G401 (cell line): ENCODE data around the gene GPRIN3. TPM values are rescaled to one million over a fixed set of nuclear protein-coding genes. Genes with fewer than 3 reads are reported as not detected.
"Not testable (repeated sequence)": the region's sequence is repeated elsewhere in the genome, so short reads cannot be mapped to it uniquely, and the experiment has no call there.

ENCODE experiments used
- DNase-seq: peaks from one replicate; pipeline ENCODE4 v3.0.0-alpha.2; 2015; ENCODE audit warnings: low spot score
- in situ Hi-C: cut with HindIII; loops from 2 replicates; pipeline ENCODE4 v1.10.0; 2016; ENCODE audit warnings: low sequenced_read_pairs, mixed read lengths
- total RNA-seq: library from RNA; depleted of rRNA; stranded (reverse); fragments of >200 nt; shearing (Covaris generic); gene quantifications from 2 replicates; pipeline ENCODE4 v1.2.3, GENCODE V29; 2014

GPRIN3 gene
- total RNA-seq, 1 experiment from 2014 or later = 1.5 TPM

DNA sequence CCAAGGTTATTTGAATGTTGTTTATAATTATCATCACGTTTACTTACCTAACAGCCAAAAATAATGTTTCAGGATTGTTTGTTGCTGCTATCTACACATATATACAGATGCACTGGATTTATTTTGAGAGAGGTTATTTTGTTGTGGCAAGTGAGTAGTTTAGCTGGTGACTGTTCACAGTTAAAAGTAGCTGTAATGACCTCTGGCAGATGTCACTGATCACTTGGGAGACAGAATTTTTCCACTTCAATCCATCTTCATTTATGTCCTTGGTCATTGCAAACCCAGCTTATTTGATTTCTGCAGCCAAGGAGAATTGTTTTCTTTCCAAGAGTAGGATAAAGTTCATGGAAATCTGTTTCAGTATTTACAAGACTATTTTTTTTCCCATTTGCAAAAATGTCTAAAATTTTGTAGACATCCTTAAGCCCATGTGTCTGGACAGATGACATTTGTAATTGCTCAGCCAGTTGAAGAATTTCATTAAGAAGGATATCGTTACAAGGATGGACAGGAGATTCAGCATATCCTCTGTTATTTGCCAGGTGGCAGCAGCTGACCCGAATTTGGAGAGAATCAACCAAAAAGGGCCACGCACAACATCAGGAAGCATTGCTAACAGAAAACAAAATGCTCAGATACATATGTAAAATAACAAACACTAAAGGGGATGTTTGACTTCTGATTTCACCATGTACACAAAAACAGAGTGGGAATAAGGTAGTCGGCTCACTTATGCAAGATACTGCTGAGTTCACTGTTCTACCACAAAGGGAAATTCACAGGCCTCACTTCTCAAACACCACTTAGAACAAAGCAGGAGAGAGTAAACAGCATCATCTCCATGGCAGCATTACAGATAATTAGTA is 64.5 kb downstream of the GPRIN3 start:
- in situ Hi-C loops = no loop called here
- DNase-seq = peak; percentile 85

GRCh38 chr4:89242216-89242615 is 65.4 kb downstream of the GPRIN3 start:
- in situ Hi-C loops = no loop called here
- peak; percentile 21 for DNase-seq

DNA sequence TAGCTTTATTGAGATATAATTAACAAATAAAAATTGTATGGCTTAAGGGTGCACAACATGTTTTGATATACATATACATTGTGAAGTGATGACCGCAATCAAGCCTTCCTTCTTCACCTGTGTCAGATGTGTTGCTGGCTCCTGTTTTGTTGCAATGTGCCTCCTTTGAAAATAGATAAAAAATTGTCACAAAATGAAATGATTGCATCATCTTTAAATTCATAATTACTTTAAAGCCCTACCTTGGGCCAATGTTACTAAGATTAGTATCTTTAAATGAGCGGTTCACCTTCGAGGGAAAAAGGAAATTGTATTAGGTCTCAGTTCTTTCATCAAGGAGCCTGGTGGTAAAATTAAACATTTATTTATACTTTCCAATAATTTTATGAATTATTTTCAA is 77.3 kb downstream of the GPRIN3 start:
- no peak for DNase-seq
- in situ Hi-C loops = no loop called here

GRCh38 chr4:89226665-89227574 is 80.7 kb downstream of the GPRIN3 start:
- in situ Hi-C loops = no loop called here
- peak; percentile 94 for DNase-seq

DNA sequence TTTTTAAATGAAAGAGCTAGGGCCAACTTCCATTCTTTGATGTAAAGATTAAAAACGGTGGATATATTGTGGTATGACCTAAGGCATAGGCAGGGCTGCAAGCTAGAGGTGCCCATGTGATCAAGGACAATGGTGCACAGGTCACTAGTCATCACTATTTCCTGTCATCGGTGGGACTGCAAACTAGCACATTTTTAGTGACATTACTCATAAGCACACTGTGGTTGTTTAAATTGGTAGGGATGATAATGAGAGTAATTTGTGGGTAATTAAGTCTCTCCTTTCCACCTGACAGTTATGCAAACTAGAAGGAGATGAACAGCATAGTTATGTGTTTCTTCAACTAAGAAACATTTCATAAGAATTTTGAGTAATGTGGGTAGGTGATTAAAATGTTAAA is 85.4 kb downstream of the GPRIN3 start:
- in situ Hi-C loops = no loop called here
- no peak for DNase-seq

GRCh38 chr4:89221167-89221867 is 86.3 kb downstream of the GPRIN3 start:
- no peak for DNase-seq
- in situ Hi-C loops = no loop called here

DNA sequence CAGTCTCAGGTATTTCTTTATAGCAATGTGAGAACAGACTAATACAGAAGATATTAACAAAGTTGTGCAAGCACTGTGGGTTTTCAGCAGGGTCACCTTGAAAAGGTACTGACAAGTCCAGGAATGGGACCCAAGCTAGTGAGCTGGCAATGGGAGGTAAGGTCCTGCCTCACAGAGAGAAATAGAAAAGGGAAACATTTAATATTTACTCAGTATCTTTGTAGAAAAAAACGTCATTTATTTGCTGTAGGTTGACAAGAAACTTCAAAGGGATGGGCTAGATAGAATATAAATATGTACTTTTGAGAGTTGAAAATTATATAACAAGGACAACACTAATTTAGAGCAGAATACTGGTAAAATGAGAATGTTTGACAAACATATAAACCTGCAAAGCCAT is 89.0 kb downstream of the GPRIN3 start:
- DNase-seq = no peak
- in situ Hi-C loops = no loop called here

DNA sequence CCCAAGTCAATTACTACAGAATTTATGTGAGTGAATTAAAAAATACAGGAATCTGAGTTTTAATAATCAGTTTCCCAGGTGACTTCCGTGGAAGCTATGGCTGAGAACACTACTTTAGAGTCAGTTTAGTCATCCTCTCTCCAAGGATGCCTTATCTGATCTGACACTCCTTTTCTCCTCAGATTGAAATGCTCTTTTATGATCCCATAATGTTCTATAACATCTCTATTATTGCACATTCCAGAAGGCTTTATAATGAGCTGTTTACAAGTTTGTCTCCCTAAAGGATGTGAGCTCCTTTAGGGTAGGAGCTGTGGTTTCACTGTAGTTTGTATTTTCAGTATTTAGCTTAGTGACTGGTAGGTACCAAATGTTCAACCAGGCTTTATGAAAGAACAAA is 90.0 kb downstream of the GPRIN3 start:
- DNase-seq = no peak
- in situ Hi-C loops = no loop called here

DNA sequence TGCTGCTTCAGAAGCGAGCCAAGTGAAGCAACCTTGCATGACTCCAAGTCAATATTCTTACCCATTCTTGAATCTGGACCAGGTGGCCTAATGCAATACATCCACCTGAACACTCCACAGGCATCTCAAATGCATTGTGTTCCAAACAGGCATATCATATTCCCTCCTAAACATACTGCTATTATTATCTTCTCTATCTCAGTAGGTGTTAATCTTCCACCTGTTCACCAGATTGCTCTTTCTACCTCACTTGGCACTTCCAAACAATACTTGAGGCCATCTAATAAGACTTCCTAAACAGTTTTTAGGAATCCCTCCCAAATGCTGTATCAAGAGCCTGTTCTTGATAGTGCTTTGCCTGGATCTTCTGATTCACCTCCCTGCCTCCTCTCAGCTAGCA is 90.7 kb downstream of the GPRIN3 start:
- DNase-seq = peak; percentile 96
- in situ Hi-C loops = no loop called here

- no peak for DNase-seq
- in situ Hi-C loops = no loop called here
These were observed 91.2 kb downstream of the GPRIN3 start for GRCh38 chr4:89216422-89216821.

GRCh38 chr4:89215736-89216135 is 91.9 kb downstream of the GPRIN3 start:
- peak; percentile 85 for DNase-seq
- in situ Hi-C loops = no loop called here

DNA sequence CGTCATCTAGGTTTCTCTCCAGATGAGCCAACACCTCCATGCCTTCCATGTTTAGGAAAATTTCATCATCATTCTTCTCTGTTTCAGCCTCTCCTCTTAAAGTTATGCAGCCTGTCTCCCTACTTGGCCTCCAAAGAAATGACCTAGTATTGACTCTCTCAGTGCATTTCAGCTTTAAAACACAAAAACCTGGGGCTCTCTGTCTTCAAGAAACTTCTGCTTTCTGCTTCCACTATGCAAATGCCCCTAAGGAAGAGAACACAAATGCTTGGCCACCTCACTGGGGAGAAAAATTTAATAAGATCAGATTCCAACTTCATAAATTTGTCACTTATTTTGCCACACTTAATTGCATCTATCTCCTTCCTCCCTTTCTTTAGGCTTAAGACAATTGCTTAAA is 93.3 kb downstream of the GPRIN3 start:
- in situ Hi-C loops = no loop called here

DNA sequence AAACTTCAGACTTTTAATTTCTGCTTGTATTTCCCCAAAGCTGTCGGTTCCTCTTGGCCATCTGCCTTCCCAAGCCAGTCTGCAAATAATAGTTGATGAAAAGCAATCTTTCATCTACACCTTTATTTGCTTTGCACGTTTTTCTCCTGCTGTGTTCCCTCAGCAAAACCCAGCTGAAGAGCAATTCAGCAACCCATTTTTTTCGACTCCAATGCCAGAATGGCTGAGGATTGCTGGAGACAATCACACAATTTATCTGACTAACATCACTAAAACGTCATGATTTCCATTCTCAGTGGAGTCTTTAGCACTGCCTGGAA is 94.3 kb downstream of the GPRIN3 start:
- in situ Hi-C loops = no loop called here
- no peak for DNase-seq

More for the DNA sequence above, 93.3 kb downstream of the GPRIN3 start:
- no peak for DNase-seq

GRCh38 chr4:89212666-89213381 is 94.8 kb downstream of the GPRIN3 start:
- in situ Hi-C loops = no loop called here

DNA sequence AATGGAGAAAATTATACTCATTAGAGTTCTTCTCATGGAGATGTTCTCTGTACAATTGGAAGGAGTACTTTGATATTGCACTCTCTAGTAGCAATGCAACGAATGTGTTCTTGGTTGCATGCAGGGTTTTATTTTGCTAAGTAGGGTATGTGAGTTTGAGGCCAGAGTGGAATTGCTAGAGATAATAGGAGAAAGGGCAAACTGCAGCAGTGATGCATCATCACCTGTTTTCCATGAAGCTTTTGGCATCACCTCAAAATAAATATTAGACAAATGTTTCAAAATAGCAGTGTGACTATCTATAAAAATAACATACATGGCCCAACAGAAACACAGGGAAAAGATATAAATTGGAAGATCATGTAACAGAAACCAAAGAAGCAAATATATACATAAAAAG is 103.0 kb downstream of the GPRIN3 start:
- in situ Hi-C loops = no loop called here

More at GRCh38 chr4:89212666-89213381, 94.8 kb downstream of the GPRIN3 start:
- no peak for DNase-seq

DNA sequence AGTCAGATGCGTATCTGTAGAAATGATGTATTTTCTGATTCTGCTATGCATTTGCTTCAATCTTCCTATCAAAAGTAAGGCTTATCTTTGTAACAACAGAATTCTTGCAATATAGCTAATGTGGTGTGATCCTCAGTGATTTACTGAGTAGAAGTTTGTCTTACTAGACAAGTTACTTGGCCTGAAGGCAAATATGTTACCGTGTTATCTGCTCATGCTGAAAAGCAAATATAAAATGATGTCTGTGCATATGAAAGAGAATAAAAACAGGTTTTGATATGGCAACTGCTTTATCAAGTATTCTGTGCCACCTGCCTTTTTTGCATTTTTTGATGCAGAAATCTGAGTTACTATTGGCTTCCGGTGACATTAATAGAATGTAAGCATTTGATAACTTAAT is 103.7 kb downstream of the GPRIN3 start:
- DNase-seq = no peak
- in situ Hi-C loops = no loop called here

More for the DNA sequence above, 103.0 kb downstream of the GPRIN3 start:
- peak; percentile 49 for DNase-seq

DNA sequence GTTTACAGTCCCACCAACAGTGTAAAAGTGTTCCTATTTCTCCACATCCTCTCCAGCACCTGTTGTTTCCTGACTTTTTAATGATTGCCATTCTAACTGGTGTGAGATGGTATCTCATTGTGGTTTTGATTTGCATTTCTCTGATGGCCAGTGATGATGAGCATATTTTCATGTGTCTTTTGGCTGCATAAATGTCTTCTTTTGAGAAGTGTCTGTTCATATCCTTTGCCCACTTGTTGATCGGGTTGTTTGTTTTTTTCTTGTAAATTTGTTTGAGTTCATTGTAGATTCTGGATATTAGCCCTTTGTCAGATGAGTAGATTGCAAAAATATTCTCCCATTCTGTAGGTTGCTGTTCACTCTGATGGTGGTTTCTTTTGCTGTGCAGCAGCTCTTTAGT is 108.2 kb downstream of the GPRIN3 start:
- in situ Hi-C loops, DNase-seq: not testable (repeated sequence)

DNA sequence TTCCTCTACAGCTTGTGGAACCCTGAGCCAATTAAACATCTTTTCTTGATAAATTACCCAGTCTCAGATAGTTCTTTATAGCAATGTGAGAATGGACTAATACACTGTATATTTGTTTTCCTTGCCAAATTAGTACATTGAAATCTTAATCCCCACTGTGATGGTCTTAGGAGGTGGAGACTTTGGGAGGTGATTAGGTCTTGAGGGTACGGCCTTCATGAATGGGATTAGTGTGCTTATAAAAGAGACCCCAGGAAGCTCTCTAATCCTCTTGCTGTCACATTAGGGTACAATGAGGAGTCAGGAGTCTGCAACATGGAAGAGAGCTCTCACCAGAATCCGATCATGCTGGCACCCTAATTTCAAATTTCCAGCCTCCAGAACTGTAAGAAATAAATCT is 109.7 kb downstream of the GPRIN3 start:
- in situ Hi-C loops = no loop called here
- no peak for DNase-seq

DNA sequence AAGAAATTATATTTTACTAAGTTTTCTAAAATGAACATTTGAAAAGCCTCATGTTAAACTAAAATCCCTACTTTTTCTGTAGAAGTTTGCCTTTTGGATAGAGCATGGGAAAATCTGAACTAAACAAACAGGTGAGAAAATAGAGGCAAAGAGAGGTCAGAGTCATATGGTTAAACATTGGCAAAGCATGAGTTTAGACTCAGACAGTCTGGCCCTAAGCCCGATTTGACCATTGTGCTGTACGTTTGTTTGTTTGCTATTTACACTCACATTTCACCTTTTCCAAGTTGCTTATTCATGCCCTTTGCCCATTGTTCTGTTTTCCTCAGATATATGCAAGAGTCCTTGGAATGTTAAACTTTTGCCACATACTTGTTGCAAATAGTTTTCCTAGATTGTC is 110.9 kb downstream of the GPRIN3 start:
- in situ Hi-C loops = no loop called here
- no peak for DNase-seq
